HG02840 (cell line): ENCODE measurements around the gene RCAN1.

Experiments
- ATAC-seq: cut with Tn5 transposase; IDR thresholded peaks from one replicate; pipeline ENCODE4 v1.9.1; 2021; ENCODE audit warnings: mild to moderate bottlenecking, moderate library complexity, moderate number of reproducible peaks; ENCODE audit not compliant: unreplicated experiment, low FRiP score

RCAN1 gene

DNA sequence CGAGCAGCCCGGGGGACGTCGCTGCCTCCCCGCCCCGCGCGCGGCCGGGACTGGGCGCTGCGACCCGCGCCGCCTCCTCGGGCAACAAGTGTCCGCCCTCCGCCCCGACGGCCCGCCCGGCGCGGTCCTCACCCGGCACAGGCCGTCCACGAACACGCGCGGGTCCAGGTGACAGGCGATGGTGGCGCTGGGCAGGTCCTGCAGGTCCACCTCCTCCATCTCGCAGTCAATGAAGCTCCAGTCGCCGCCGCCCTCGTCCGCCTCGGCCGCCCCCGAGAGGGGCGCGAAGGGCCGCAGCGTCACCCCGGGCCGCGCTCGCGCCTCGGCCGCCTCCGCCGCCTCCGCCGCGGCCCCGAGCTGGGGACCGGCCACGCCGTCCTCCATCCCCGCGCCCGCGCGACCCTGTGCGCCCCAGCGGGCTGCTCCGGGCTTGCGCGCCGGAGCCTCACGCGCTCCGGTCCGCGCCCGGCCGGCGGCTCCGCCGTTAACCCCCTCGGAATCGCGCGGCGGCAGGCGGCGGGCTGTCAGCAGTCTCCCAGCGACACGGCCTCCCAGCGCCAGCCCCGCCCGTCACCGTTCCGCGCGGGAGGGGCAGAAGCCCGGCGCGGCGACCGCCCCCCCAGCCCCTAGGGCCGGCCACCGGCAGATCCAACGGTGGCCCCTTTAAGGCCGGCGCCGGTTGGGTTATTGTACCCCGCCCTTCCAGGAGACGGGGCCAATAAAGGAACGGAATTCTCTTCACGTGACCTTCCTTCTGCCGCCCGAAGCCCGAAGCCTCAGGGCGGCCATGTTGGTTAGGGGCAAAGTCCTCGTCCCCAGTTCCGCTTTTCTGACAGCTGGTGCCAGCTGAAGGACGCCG, at the start of gene RCAN1:
Gene RCAN1, minus strand, starts transcription at position 486 of the 859 bp plus-strand sequence. Its CDS starts 102 bp downstream, at position 384.
- peak; percentile 97 for ATAC-seq

DNA sequence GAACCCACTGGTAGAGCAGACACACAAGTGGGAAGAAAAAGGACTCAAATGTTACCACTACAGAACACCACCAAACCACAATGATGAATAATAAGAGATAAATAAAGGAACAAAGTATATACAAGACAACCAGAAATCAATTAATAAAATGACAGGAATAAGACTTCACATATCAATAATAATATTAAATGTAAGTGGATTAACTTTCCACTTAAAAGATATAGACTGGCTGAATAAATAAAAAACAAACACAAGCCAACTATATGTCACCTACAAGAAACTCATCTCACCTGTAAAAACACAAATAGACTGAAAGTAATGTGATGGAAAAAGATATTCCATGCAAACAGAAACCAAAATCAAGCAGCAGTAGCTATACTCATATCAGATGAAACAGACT, 46.9 kb upstream of the RCAN1 start:
- ATAC-seq: no peak

DNA sequence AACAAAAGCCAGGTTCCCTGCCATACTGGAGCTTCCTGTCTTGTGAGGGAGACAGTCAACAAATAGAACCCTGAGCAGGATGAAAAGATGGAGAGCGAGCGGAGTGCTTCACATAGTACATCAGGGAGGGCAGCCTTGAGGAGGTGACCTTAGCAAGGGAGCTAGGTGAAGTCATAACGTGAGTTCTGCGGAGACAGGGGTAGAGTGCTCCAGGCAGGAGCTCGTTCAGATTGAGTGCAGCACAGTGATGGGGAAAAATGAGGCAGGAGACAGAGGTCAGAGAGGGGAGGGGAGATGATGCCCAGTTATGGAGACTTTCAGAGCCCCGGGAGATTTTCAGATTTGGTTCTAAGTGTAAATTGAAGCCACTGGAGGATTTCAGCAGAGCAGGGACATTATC, 38.6 kb upstream of the RCAN1 start:
- ATAC-seq: no peak

DNA sequence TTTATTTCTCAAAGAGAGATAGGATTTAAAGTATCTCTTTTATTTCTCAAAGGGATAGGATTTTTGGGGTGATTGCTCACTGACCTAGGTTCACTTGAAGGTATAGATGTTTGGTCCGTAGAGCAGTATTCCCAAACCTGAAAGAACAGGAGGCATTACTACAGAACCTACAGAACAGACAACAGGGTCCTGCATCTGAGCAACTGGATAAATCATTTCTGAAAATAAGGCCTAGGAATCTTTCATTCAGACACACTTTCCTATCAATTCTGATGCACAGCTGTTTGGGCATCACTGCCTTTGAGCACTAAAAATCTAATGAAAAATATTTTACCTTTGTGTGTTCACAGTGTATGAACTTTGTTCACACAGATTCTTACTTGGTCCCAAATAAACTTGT, 36.7 kb upstream of the RCAN1 start:
- ATAC-seq: no peak

DNA sequence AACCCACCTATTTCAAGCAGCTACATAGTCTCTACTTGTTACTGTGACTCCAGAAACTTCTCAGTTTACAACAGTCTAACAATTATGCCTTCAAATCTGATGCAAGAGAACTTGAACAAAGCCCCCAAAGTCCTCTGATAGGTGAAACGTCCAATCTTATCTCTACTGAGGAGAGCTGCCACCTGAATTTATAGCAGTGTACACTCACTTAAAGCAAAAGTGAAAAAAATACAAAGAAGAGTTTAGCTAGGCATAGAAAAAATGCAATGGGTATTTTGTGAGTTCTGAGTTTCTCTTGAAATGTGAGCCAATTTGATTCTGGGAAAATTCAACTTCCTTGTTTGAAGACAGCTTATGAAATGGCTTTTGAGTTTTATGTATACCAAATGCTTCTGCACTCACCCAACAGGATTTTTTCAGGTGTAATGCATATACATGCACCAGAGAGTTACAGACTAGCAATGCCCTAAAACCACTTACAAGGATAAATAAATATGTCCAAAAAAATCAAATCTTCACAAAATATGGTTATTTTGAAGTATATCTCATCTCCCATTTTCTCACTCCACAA, 36.0 kb upstream of the RCAN1 start:
- ATAC-seq: no peak

DNA sequence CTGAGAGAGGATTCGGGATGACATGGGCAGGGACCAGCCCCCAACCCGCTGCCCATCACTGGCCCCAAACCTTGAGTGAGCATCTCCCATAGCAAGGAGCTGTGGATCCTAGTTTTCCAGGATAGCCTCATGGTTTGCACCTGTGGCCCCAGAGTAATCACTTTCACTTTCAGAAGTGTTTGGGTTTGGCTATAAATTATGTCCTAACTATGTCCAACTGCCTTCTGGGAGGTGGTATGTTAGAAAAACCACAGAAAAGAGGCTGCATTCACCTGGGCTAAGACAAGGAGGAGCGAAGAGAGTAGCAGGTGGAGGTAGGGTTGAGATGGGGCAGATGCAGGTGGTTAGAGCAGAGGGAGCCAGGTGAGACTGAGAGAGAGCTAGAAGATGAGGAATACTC, 34.5 kb upstream of the RCAN1 start:
- no peak for ATAC-seq

DNA sequence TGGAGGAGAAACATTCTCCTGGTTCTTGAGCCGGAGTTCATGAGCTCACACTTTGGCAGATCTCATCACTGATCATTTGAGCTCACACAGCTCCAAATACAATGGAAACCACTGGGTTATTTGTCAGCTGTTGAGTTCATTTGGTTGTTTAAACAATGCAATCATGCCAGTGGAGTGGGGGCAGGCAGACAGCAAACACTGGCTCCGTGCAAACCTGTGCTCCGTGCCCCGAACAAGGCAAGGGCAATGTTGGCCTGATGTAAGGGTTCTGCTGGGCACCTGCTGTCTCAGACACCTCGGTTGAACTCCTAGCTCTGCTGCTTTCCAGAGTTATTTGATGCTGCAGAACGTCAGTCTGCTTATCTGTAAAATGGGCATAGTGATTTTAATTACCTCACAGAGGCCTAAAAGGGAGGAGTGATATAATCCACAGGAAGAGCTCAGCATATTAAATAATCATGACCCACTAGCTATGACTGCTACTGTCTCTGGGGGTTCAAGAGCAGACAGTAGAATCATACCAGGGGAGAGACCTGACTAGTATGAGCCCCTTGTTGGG, 33.9 kb upstream of the RCAN1 start:
- ATAC-seq: no peak

DNA sequence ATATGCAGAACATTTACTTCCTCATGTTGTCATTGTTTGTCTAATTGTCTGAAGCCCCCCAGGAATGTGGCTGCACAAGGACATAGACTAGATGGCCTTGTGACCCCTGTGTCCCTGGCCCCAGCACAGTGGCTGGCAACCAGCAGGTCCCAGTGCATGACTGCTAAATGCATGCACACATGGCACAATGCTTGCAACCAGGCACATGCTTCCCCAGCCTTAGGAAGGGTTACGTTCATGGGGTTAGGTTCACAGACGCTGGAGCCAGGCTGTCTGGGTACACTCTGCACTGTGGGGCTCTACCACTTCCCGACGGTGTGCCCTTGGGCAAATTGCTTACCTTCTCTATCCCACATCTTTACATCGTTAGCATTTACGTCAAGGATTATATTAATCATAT, 32.6 kb upstream of the RCAN1 start:
- no peak for ATAC-seq

DNA sequence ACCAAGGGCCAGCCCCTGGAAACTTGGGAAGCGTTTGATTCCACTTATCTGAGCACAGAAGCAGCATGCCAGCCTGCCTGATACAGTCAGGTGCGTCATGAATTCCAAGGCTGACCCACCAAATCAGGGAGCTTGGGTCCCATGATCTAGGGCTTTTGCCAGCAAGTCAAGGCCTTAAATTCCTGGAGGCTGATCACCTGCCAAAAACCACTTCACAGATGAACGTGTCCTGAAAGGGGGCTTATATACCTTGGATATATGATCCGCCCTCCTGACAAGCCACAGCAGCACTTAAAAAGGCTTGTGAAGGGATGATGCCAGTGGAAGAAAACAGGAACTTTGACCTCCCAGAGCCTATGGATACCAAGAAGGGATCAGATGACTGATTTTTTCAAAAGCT, 29.9 kb upstream of the RCAN1 start:
- no peak for ATAC-seq

DNA sequence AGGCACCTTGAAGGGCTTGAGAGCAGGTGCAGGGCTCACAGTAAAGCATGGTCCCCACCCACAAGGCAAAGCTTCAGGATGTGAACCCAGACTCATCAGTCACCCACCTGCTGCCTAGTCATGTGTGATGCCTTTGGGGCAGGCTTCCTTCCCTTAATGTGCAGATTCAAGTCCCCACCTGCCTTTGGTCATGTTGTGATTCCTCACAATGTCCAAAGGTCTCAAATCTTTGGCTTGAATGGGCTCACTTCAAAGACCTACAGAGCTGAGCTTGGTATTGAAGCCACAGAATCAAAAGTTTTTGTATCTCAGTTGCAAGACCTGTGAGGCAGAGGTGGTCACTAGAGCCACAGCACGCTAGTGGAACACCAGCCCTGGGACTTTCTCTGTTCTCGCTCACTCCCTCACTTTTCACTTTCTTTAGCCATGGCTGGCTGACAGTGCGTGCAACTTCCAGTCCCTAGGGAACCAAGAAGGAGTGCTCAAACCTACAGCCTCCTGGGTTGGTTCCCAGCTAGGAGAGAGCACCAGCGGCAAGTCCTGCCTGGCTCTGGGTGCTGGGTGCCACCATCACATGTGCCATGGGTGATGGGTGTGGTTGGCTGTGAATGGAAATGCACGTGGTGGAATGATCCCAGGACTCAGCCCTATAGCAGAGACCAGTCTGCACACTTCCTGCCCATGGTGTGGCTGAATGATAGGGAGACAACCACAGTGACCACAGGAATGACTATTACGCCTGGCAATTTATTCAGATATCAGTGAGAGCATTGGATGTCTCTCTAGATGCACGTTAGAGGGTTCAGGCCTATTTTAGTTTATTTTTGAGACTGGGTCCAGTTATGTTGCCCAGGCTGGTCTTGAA, 27.5 kb upstream of the RCAN1 start:
- no peak for ATAC-seq

DNA sequence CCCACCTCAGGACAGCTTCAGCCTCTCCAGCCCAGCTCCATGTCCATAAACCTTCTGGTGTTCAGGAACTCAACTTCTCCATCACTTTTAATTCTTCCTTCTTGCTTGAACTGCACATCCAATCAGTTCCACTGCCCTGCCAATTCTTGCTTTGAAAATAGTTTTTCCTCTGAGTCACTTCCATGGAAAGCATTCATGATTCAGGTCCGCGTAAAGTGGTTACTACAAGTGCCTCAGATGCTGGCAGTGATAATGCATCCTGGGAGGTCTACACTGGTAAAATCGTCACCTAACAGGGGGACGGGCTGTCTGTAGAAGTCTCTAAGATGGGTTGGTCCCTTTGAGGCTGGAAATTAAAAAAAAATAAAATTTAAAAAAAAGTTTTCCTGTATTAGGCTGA, 25.9 kb upstream of the RCAN1 start:
- no peak for ATAC-seq

DNA sequence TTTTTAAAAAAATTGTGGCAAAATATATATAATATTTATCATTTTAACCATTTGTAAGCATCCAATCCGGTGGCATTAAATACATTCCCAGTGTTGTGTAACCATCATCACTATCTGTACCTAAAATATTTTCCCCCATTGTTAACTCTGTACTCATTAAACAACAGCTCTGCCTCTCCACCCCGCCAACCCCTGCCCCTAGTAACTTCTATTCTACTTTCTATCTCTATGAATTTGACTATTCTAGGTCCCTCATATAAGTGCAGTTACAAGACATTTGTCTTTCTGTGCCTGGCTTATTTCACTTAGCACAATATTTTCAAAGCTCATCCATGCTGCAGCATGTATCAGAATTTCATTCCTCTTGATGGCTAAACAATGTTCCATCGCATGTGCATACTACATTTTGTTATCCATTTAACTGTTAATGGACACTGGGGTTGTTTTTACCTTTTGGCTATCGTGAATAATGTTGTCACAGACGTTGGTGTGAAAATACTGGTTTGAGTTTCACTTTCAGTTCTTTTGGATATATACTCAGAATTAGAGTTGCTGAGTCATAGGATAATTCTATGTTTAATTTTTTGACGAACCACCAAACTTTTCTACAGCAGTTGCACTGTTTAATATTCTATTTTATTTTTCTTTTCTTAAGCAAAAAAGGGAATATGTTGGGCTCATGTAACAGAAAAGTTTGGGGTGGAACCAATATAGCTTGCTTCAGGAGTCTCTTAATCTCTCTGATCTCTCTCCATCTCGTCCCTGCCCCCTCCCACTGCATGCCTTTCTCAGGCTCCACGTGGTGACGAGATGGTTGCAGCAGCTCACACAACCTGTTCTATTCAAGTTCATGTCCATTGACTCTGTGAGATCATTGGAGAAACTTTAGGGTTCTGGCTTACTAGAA, 25.2 kb upstream of the RCAN1 start:
- no peak for ATAC-seq

DNA sequence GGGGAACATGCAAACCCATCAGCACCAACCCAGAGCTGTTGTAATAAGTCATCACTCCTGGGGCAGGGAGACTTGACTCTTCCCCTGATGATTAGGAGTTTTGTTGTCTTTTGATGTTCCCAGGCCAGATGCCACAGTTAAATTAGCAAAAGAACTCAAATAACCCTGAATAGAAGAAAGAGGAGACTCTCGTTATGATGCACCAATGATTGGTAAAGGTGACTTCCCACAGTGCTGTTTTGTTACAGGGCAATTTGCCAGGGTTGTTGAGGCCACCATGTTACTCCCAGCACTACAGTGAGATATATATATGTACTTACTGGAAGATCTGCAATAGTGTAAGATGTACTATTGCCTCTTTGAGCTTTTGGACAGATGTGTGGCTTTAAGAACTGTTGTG, 24.3 kb upstream of the RCAN1 start:
- ATAC-seq: no peak

DNA sequence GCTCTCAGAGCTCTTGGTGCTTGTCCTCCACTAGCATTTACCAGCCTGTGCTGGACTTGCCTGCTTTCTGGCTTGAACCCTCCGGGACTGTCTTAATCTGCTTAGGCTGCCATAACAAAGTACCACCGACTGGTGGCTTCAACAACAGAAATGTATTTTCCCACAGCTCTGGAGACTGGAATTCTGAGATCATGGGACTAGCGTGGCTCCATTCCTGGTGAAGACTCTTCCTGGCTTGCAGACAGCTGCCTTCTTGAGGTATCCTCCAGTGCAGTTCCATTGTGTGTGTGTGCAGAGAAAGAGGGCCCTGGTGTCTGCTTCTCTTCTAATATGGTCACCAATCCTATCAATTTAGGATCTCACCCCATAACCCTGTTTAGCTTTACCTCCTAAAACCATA, 22.0 kb upstream of the RCAN1 start:
- ATAC-seq: no peak

DNA sequence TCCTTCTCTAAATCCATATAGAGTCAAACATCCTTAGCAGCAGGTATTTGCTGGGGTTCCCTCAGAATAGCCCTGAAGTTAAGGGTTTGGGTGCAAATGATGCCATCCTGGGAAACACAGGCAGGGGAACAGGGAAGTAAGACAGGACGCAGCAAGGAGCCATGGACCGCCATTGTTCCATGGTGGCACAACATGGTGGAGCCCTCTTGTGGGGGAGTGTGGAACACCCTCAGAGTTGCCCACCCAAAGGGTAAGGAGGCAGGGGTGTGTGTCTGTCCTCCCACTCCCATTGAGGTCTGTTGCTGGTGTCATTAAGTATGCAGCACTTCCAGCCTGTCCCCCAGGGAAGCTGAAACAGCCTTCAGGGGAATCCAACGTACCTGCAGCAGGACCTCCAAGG, 20.4 kb upstream of the RCAN1 start:
- no peak for ATAC-seq

DNA sequence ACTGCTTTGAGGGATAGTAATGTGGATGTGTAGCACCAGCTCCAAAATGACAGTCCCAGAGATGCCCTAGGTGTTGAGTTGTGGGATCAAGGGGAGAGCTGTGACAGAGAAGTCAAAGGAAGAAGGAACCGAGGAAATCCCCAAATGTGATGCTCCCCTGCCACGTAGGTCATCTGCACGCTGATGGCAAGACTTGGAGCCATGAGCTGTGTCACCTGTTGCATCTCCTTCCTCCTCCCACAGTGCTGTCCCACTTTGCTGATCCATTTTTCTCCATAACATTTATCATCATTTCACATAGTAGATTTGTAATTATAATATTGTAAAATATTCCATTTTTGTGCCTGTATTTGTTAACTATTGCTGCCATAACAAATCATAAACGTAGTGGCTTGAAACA, 17.6 kb upstream of the RCAN1 start:
- ATAC-seq: no peak

DNA sequence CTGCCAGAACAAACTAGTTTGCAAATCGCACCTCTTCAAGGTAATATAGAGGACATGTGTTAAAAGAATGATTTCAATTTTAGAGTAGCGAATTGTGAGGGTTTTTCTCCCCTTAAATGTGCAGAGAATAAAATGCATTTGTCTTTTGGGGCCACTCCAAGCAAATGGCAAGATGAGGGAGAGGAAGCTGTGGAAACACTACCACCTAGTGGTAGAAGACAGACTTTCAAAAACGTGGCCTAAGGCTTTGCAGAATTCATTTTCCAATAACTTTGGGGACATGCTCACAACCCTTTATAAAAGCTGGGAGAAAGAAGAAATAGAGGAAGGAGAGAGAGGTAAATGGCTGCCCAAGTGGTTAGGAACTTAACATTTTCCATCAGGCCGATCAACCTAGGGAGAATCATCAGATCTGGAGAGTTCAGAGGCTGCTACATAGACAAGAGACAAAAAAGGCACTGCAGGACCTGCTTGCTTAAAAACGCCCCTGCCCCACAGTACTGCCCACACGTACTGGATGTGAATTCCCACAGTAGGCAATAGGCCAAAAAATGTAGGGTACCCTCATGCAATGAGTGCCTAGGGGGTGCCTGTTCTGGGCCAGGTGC, 15.7 kb upstream of the RCAN1 start:
- no peak for ATAC-seq

DNA sequence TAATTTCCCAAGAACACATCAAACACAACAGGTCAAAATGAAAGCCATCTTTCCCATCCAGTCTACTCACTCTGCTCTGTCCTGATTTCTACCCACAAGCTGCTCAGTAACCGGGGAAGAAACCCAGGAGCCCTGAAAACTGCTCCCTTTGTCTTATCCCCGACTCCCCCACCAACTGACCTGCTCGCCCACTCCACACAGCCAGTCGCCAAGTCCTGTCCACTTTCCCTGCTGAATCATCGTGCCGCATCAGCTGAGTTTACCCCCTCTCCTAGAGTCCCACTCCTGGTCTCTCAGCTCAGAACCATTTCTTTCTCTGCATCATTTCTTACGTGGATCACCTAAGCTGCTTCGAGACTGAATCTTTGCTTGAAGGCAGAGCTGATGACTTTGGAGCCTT, 11.2 kb upstream of the RCAN1 start:
- no peak for ATAC-seq

DNA sequence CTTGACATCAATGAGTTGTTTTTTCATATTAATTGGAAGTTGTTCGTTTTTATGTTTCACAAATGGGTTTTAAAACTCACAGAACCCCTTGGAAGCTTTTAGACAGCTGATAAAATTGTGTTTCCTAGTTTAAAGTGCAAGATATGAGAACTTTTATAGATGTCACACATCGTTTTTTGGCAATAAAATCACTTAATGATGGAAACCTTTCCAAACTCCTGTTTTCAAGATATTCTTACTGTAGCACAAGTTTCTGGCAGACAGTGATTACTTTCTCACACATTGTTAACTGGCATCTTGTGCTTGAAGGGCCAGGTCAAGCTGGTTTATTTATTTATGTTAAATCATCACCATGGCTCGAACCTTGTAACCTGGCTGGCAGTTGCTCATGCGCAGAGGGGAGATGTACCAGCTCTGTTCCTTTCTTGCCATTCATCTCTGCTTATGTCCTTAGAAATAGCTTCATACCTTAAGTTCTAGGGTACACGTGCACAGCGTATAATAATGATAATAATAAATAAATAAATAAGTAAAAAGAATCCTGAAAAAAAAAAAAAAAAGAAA, 10.2 kb upstream of the RCAN1 start:
- ATAC-seq: no peak
